ENCODE data around the gene ASF1B.
"Not testable (repeated sequence)": the region's sequence is repeated elsewhere in the genome, so short reads cannot be mapped to it uniquely, and the experiment has no call there.

ASF1B gene

GRCh38 chr19:14136509-14137281, at the start of gene ASF1B:
Gene ASF1B (minus strand): TSS chr19:14136589. CDS start chr19:14136456, 133 bp downstream.
- Histone ChIP-seq H3K79me2 (ENCODE audit: low read length) (peaks cover 41% of the 10 kb centered on the region), H3K27me3 (replicated peaks; ENCODE audit: insufficient read depth, low read length) (no peaks in the 10 kb centered on the region), H3K27ac (ENCODE audit: low read length) (peak within 1 kb of the TSS; percentile 91), H2AFZ (ENCODE audit: low read length) (peak within 1 kb of the TSS; percentile 98), H3K4me1 (ENCODE audit: low read length) (peaks cover 5% of the 10 kb centered on the region; the same call in 1 of the 2 replicates), H3K9ac (ENCODE audit: low read length) (peak within 1 kb of the TSS; percentile 85), H3K36me3 (replicated peaks; ENCODE audit: insufficient read depth, low read length) (no peaks in the 10 kb centered on the region), H3F3A (ENCODE audit: insufficient read depth, low read length) (peaks cover 13% of the 10 kb centered on the region; the same call in 1 of the 2 replicates), H4K20me1 (ENCODE audit: insufficient read depth, low read length) (no peaks in the 10 kb centered on the region), H3K9me3 (replicated peaks; ENCODE audit: insufficient read depth, low read length) (no peaks in the 10 kb centered on the region), H3K4me3 (ENCODE audit: low read length) (peak within 1 kb of the TSS; percentile 99), H3K9me2 (replicated peaks; ENCODE audit: insufficient read depth, low read length) (no peaks in the 10 kb centered on the region), H3K4me2 (ENCODE audit: low read depth, low read length) (peak within 1 kb of the TSS; percentile 96)
- no peak for TF ChIP-seq EZH2 (optimal IDR thresholded peaks at IDR 0.05; ENCODE audit: low read depth, low read length)
- TF ChIP-seq, protein P1, sequence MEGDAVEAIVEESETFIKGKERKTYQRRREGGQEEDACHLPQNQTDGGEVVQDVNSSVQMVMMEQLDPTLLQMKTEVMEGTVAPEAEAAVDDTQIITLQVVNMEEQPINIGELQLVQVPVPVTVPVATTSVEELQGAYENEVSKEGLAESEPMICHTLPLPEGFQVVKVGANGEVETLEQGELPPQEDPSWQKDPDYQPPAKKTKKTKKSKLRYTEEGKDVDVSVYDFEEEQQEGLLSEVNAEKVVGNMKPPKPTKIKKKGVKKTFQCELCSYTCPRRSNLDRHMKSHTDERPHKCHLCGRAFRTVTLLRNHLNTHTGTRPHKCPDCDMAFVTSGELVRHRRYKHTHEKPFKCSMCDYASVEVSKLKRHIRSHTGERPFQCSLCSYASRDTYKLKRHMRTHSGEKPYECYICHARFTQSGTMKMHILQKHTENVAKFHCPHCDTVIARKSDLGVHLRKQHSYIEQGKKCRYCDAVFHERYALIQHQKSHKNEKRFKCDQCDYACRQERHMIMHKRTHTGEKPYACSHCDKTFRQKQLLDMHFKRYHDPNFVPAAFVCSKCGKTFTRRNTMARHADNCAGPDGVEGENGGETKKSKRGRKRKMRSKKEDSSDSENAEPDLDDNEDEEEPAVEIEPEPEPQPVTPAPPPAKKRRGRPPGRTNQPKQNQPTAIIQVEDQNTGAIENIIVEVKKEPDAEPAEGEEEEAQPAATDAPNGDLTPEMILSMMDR (IDR thresholded peaks at IDR 0.05; ENCODE audit: low read length), result peak; percentile 78
- TF ChIP-seq EZH2phosphoT487 (IDR thresholded peaks at IDR 0.05; ENCODE audit: low read length), result no peak
- DNase-seq, result peak; percentile 99

GRCh38 chr19:14185691-14186090, 49.3 kb upstream of the ASF1B start:
- not testable (repeated sequence) for H3K9me2 ChIP-seq (replicated peaks; ENCODE audit: insufficient read depth, low read length); H3K27ac ChIP-seq (ENCODE audit: low read length); H2AFZ ChIP-seq (ENCODE audit: low read length); H3K4me3 ChIP-seq (ENCODE audit: low read length); H3K36me3 ChIP-seq (replicated peaks; ENCODE audit: insufficient read depth, low read length); H3K4me1 ChIP-seq (ENCODE audit: low read length); H3K9me3 ChIP-seq (replicated peaks; ENCODE audit: insufficient read depth, low read length); H3K79me2 ChIP-seq (ENCODE audit: low read length); H3K9ac ChIP-seq (ENCODE audit: low read length); H3K4me2 ChIP-seq (ENCODE audit: low read depth, low read length); DNase-seq; H3F3A ChIP-seq (ENCODE audit: insufficient read depth, low read length); H4K20me1 ChIP-seq (ENCODE audit: insufficient read depth, low read length)
- peaks cover 93% of the 10 kb centered on the region for H3K27me3 ChIP-seq (replicated peaks; ENCODE audit: insufficient read depth, low read length)

- no peaks in the 10 kb centered on the region for H3K9me2 ChIP-seq (replicated peaks; ENCODE audit: insufficient read depth, low read length)
- no peak overlapping the region for H2AFZ ChIP-seq (ENCODE audit: low read length)
- H3K27ac ChIP-seq (ENCODE audit: low read length), result no peak overlapping the region
- no peak overlapping the region for H3K4me3 ChIP-seq (ENCODE audit: low read length)
- DNase-seq, result no peak
- no peaks in the 10 kb centered on the region for H3F3A ChIP-seq (ENCODE audit: insufficient read depth, low read length)
- H3K4me1 ChIP-seq (ENCODE audit: low read length), result no peaks in the 10 kb centered on the region
- no peak overlapping the region for H3K4me2 ChIP-seq (ENCODE audit: low read depth, low read length)
- no peaks in the 10 kb centered on the region for H3K79me2 ChIP-seq (ENCODE audit: low read length)
- no peaks in the 10 kb centered on the region for H3K36me3 ChIP-seq (replicated peaks; ENCODE audit: insufficient read depth, low read length)
- TF ChIP-seq EZH2 (optimal IDR thresholded peaks at IDR 0.05; ENCODE audit: low read depth, low read length) (no peak), EZH2phosphoT487 (IDR thresholded peaks at IDR 0.05; ENCODE audit: low read length) (no peak)
- TF ChIP-seq, protein P1 (IDR thresholded peaks at IDR 0.05; ENCODE audit: low read length), result no peak
- no peaks in the 10 kb centered on the region for H3K9me3 ChIP-seq (replicated peaks; ENCODE audit: insufficient read depth, low read length)
- H3K9ac ChIP-seq (ENCODE audit: low read length), result no peak overlapping the region
- no peaks in the 10 kb centered on the region for H4K20me1 ChIP-seq (ENCODE audit: insufficient read depth, low read length)
- H3K27me3 ChIP-seq (replicated peaks; ENCODE audit: insufficient read depth, low read length), result peaks cover 91% of the 10 kb centered on the region
These were observed 48.8 kb upstream of the ASF1B start for GRCh38 chr19:14185158-14185557.

DNA sequence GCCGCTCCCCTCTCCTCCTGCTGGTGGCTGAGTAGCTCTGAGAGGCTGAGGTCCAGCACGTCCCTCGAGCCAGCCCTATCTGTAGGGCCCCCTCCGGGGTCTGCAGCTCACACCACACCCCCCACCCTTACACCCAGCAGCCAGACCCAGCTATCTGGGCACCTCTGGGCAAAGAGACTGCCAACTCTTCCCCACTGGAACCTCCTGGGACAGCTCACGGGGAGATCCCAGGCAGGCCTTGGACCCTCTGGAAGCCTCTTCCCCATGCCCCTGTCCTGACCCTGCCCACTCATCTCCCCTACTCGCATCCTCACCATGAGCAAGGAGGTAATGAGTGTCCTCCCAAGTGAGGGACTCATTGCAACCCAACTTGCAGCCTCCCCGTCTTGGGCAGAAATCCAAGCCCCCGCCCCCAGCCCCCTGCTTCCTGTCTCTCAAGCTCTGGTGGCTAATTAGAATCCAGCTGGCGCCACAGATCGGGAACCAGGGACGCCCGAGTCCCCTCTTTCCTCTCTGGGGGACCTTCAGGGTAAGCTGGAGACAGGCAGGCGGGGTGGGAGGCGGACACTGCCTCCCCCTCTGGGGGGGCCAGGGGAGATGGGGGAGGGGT, 47.5 kb upstream of the ASF1B start:
- H4K20me1 ChIP-seq (ENCODE audit: insufficient read depth, low read length), result no peaks in the 10 kb centered on the region
- H3K4me3 ChIP-seq (ENCODE audit: low read length), result no peak overlapping the region

More for the DNA sequence above, 47.5 kb upstream of the ASF1B start:
- Histone ChIP-seq H3K9me2 (replicated peaks; ENCODE audit: insufficient read depth, low read length) (no peaks in the 10 kb centered on the region), H3K4me2 (ENCODE audit: low read depth, low read length) (no peak overlapping the region), H3K27ac (ENCODE audit: low read length) (no peak overlapping the region), H3K36me3 (replicated peaks; ENCODE audit: insufficient read depth, low read length) (no peaks in the 10 kb centered on the region), H3K9me3 (replicated peaks; ENCODE audit: insufficient read depth, low read length) (no peaks in the 10 kb centered on the region), H3K9ac (ENCODE audit: low read length) (no peak overlapping the region), H3K79me2 (ENCODE audit: low read length) (no peaks in the 10 kb centered on the region), H2AFZ (ENCODE audit: low read length) (no peak overlapping the region), H3K4me1 (ENCODE audit: low read length) (no peaks in the 10 kb centered on the region), H3K27me3 (replicated peaks; ENCODE audit: insufficient read depth, low read length) (peaks cover 88% of the 10 kb centered on the region), H3F3A (ENCODE audit: insufficient read depth, low read length) (no peaks in the 10 kb centered on the region)
- TF ChIP-seq EZH2 (optimal IDR thresholded peaks at IDR 0.05; ENCODE audit: low read depth, low read length), result no peak
- TF ChIP-seq EZH2phosphoT487 (IDR thresholded peaks at IDR 0.05; ENCODE audit: low read length), result no peak
- TF ChIP-seq, protein P1 (IDR thresholded peaks at IDR 0.05; ENCODE audit: low read length), result no peak
- no peak for DNase-seq

Measured in MM.1S (cell line).